Trophoblast cell (in vitro differentiated cells and primary cell): ENCODE measurements around the gene JAKMIP3.
A peak's percentile ranks its signal among the peaks of the same experiment; 100 is the strongest.

Source experiments
- DNase-seq, 2 donors: peaks; one replicate each; pipeline ENCODE4 v3.0.0-alpha.2; 2016
- H2AFZ ChIP-seq: 2 replicates; pipeline ENCODE4 v1.6.1; 2013; ENCODE audit warnings: low read length, moderate library complexity, mild to moderate bottlenecking; ENCODE audit not compliant: insufficient read depth, poor library complexity
- H2AK5ac ChIP-seq: 2 replicates; pipeline ENCODE4 v1.6.1; 2013; ENCODE audit warnings: mild to moderate bottlenecking, low read length
- H2BK120ac ChIP-seq: 2 replicates; pipeline ENCODE4 v1.6.1; 2013; ENCODE audit warnings: low read length, mild to moderate bottlenecking, moderate library complexity; ENCODE audit not compliant: insufficient read depth, poor library complexity
- H2BK12ac ChIP-seq: 2 replicates; pipeline ENCODE4 v1.6.1; 2013; ENCODE audit warnings: mild to moderate bottlenecking, low read length, moderate library complexity
- H2BK5ac ChIP-seq: 2 replicates; pipeline ENCODE4 v1.6.1; 2013; ENCODE audit warnings: low read length, low read depth, moderate library complexity, mild to moderate bottlenecking; ENCODE audit not compliant: poor library complexity
- H3K14ac ChIP-seq: 2 replicates; pipeline ENCODE4 v1.6.1; 2013; ENCODE audit warnings: mild to moderate bottlenecking, low read length
- H3K18ac ChIP-seq: 2 replicates; pipeline ENCODE4 v1.6.1; 2013; ENCODE audit warnings: mild to moderate bottlenecking, low read length
- H3K23ac ChIP-seq: 2 replicates; pipeline ENCODE4 v1.6.1; 2013; ENCODE audit warnings: low read length
- H3K27ac ChIP-seq: 2 replicates; pipeline ENCODE4 v1.5.1; 2013; ENCODE audit warnings: low read depth, mild to moderate bottlenecking, inconsistent platforms, low read length, moderate library complexity
- H3K27me3 ChIP-seq: 2 replicates; pipeline ENCODE4 v1.6.1; 2013; ENCODE audit warnings: inconsistent platforms, mild to moderate bottlenecking, low read length, moderate library complexity; ENCODE audit not compliant: insufficient read depth
- H3K36me3 ChIP-seq, 2 experiments: 1 replicate in 1 of 2; 2 replicates in 1 of 2; pipeline ENCODE4 v1.6.1; 2013; ENCODE audit warnings: low read length in 2 of 2, mild to moderate bottlenecking in 2 of 2, moderate library complexity in 1 of 2; ENCODE audit not compliant: insufficient read depth in 2 of 2, control insufficient read depth in 1 of 2
- H3K4ac ChIP-seq: 2 replicates; pipeline ENCODE4 v1.6.1; 2013; ENCODE audit warnings: low read depth, mild to moderate bottlenecking, low read length, moderate library complexity
- H3K4me1 ChIP-seq, 2 experiments: 1 replicate in 1 of 2; 2 replicates in 1 of 2; pipeline ENCODE4 v1.6.1; 2013; ENCODE audit warnings: low read length in 2 of 2, mild to moderate bottlenecking in 2 of 2, moderate library complexity in 1 of 2; ENCODE audit not compliant: insufficient read depth in 2 of 2, control insufficient read depth in 1 of 2
- H3K4me2 ChIP-seq: 2 replicates; pipeline ENCODE4 v1.6.1; 2013; ENCODE audit warnings: inconsistent platforms, mild to moderate bottlenecking, low read length, moderate library complexity
- H3K4me3 ChIP-seq: 2 replicates; pipeline ENCODE4 v1.5.1; 2013; ENCODE audit warnings: mild to moderate bottlenecking, low read depth, low read length, inconsistent platforms
- H3K79me1 ChIP-seq: one replicate; pipeline ENCODE4 v1.6.1; 2013; ENCODE audit warnings: low read length
- H3K79me2 ChIP-seq: 2 replicates; pipeline ENCODE4 v1.6.1; 2013; ENCODE audit warnings: low read length, mild to moderate bottlenecking; ENCODE audit not compliant: control insufficient read depth, insufficient read depth, poor library complexity
- H3K9ac ChIP-seq: 2 replicates; pipeline ENCODE4 v1.6.1; 2013; ENCODE audit warnings: mild to moderate bottlenecking, low read length
- H3K9me3 ChIP-seq: 2 replicates; pipeline ENCODE4 v1.6.1; 2013; ENCODE audit warnings: low read depth, mild to moderate bottlenecking, control low read depth, inconsistent platforms, low read length; ENCODE audit not compliant: insufficient read depth
- H4K12ac ChIP-seq: 2 replicates; pipeline ENCODE4 v1.6.1; 2013; ENCODE audit warnings: low read depth, mild to moderate bottlenecking, low read length, moderate library complexity
- H4K8ac ChIP-seq: 2 replicates; pipeline ENCODE4 v1.6.1; 2013; ENCODE audit warnings: low read depth, mild to moderate bottlenecking, low read length, moderate library complexity
- H4K91ac ChIP-seq: one replicate; pipeline ENCODE4 v1.6.1; 2013; ENCODE audit warnings: low read depth, mild to moderate bottlenecking, low read length, moderate library complexity
- WGBS: extraction: QIAGEN DNeasy Blood & Tissue Kit; methylation state at CpG from one replicate; pipeline ENCODE4 v1.1.7; 2013; ENCODE audit warnings: missing lambda C conversion rate; ENCODE audit not compliant: insufficient read length, insufficient coverage; ENCODE audit errors: extremely low coverage; 5-methylcytosine and 5-hydroxymethylcytosine counted together

JAKMIP3 gene

GRCh38 chr10:132037676-132037975 is 28.1 kb upstream of the JAKMIP3 start:
- H3K79me2 ChIP-seq = no peaks in the 10 kb centered on the region
- no peak overlapping the region for H3K18ac ChIP-seq
- H3K23ac ChIP-seq = no peak overlapping the region
- H3K4ac ChIP-seq = no peak overlapping the region
- H3K4me1 ChIP-seq = peaks cover 6 to 9% of the 10 kb centered on the region in 2 experiments
- peaks cover 33% of the 10 kb centered on the region for H3K27me3 ChIP-seq
- H3K14ac ChIP-seq = no peak overlapping the region
- no peak for DNase-seq
- H4K8ac ChIP-seq = no peak overlapping the region
- no CpG with 5 or more reads among the region's 10 CpGs for WGBS
- no peaks in the 10 kb centered on the region for H3K79me1 ChIP-seq
- no peak overlapping the region for H4K91ac ChIP-seq
- H2BK120ac ChIP-seq = no peak overlapping the region
- H3K9ac ChIP-seq = no peak overlapping the region
- no peaks in the 10 kb centered on the region for H3K36me3 ChIP-seq
- no peak overlapping the region for H2AK5ac ChIP-seq
- H3K9me3 ChIP-seq = peaks cover 7% of the 10 kb centered on the region
- no peak overlapping the region for H3K27ac ChIP-seq
- H2BK5ac ChIP-seq = no peak overlapping the region
- no peak overlapping the region for H3K4me3 ChIP-seq
- no peak overlapping the region for H4K12ac ChIP-seq
- H3K4me2 ChIP-seq = peak overlapping the region; percentile 75
- no peak overlapping the region for H2AFZ ChIP-seq
- H2BK12ac ChIP-seq = no peak overlapping the region

- Histone ChIP-seq H3K4me1 (peaks cover 6 to 9% of the 10 kb centered on the region in 2 experiments), H3K18ac (no peak overlapping the region), H2BK120ac (no peak overlapping the region), H3K9ac (no peak overlapping the region), H2AK5ac (no peak overlapping the region), H3K4me3 (no peak overlapping the region), H3K79me1 (no peaks in the 10 kb centered on the region), H3K27ac (no peak overlapping the region), H3K4ac (no peak overlapping the region), H3K14ac (no peak overlapping the region), H2BK5ac (no peak overlapping the region), H2BK12ac (no peak overlapping the region), H3K79me2 (no peaks in the 10 kb centered on the region), H2AFZ (no peak overlapping the region), H3K23ac (no peak overlapping the region), H3K27me3 (peaks cover 33% of the 10 kb centered on the region), H4K91ac (no peak overlapping the region), H3K4me2 (no peak overlapping the region), H3K9me3 (peaks cover 10% of the 10 kb centered on the region), H3K36me3 (no peaks in the 10 kb centered on the region), H4K8ac (no peak overlapping the region), H4K12ac (no peak overlapping the region)
- no peak for DNase-seq
- WGBS = no CpG with 5 or more reads among the region's 8 CpGs
Observed at GRCh38 chr10:132039371-132039770, 26.4 kb upstream of the JAKMIP3 start.

DNA sequence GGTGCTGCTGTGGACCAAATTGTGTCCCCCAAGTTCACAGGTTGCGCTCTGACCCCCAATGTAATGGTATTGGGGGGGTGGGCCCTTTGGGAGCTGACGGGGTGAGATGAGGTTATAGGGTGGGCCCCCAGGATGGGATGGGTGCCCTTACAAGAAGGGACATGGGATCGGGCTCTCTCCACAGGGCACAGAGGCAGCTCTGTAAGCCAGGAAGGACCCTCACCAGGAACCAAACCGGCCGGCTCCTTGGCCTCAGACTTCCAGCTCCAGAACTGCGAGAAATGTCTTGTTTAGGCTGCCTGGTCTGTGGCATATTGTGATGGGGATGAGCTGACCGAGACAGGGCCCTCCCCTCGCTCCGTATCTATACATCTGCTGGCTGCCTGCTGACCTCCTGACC is 25.7 kb upstream of the JAKMIP3 start:
- Histone ChIP-seq H3K79me1 (no peaks in the 10 kb centered on the region), H3K4me2 (no peak overlapping the region), H3K27me3 (peaks cover 30% of the 10 kb centered on the region), H2BK5ac (no peak overlapping the region), H3K18ac (no peak overlapping the region), H2BK120ac (no peak overlapping the region), H3K4me1 (peaks cover 6 to 9% of the 10 kb centered on the region in 2 experiments), H3K9me3 (peaks cover 10% of the 10 kb centered on the region), H3K4ac (no peak overlapping the region), H3K4me3 (no peak overlapping the region), H3K79me2 (no peaks in the 10 kb centered on the region), H4K91ac (no peak overlapping the region), H3K36me3 (no peaks in the 10 kb centered on the region), H2BK12ac (no peak overlapping the region), H2AK5ac (no peak overlapping the region), H4K12ac (no peak overlapping the region), H3K9ac (no peak overlapping the region), H2AFZ (no peak overlapping the region), H4K8ac (no peak overlapping the region), H3K23ac (no peak overlapping the region), H3K14ac (no peak overlapping the region), H3K27ac (no peak overlapping the region)
- no CpG with 5 or more reads among the region's 9 CpGs for WGBS
- no peak for DNase-seq

DNA sequence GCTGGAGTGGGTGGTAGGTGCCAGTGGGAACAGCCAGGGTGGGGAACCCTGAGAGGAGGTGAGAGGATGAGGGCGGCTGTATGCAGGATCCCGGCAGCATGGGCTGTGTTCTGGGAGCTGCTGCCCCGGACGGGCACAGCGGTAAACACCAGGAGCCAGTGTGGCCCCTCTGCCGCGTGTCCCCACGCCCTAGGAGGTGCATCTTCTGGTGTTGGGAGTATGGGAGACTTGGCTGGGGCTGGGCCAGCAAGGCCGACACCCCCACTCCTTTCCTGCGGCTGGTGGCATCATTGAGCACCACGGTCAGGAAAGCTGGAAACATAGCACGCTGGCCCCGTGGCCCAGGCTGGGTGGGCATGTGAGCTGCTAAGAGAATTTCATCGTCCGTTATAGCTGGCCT is 24.4 kb upstream of the JAKMIP3 start:
- H3K4ac ChIP-seq = no peak overlapping the region
- no peak overlapping the region for H4K8ac ChIP-seq
- DNase-seq = no peak
- H3K14ac ChIP-seq = no peak overlapping the region
- H3K4me2 ChIP-seq = no peak overlapping the region
- no CpG with 5 or more reads among the region's 15 CpGs for WGBS
- no peak overlapping the region for H2AFZ ChIP-seq
- no peak overlapping the region for H3K9ac ChIP-seq
- no peaks in the 10 kb centered on the region for H3K79me1 ChIP-seq
- H3K27ac ChIP-seq = no peak overlapping the region
- no peak overlapping the region for H2BK12ac ChIP-seq
- H3K4me3 ChIP-seq = no peak overlapping the region
- H2BK120ac ChIP-seq = no peak overlapping the region
- no peaks in the 10 kb centered on the region for H3K36me3 ChIP-seq
- peaks cover 6% of the 10 kb centered on the region for H3K9me3 ChIP-seq
- no peak overlapping the region for H4K91ac ChIP-seq
- H3K4me1 ChIP-seq = peaks cover 2 to 6% of the 10 kb centered on the region in 2 experiments
- no peak overlapping the region for H3K23ac ChIP-seq
- no peak overlapping the region for H4K12ac ChIP-seq
- peaks cover 17% of the 10 kb centered on the region for H3K27me3 ChIP-seq
- no peak overlapping the region for H3K18ac ChIP-seq
- H2BK5ac ChIP-seq = no peak overlapping the region
- no peak overlapping the region for H2AK5ac ChIP-seq
- no peaks in the 10 kb centered on the region for H3K79me2 ChIP-seq
